Measurements from ENCODE around the gene TLE6. TPM values are rescaled to one million over a fixed set of nuclear protein-coding genes. Genes with fewer than 3 reads are reported as not detected.
A peak's percentile ranks its signal among the peaks of the same experiment; 100 is the strongest.

The TLE6 gene
- total and polyA plus RNA-seq, 2 of the 13 experiments (the other 11 are each of a cell fraction or from before 2014, with no cell fraction given), result 0.24 to 5.5 TPM

DNA sequence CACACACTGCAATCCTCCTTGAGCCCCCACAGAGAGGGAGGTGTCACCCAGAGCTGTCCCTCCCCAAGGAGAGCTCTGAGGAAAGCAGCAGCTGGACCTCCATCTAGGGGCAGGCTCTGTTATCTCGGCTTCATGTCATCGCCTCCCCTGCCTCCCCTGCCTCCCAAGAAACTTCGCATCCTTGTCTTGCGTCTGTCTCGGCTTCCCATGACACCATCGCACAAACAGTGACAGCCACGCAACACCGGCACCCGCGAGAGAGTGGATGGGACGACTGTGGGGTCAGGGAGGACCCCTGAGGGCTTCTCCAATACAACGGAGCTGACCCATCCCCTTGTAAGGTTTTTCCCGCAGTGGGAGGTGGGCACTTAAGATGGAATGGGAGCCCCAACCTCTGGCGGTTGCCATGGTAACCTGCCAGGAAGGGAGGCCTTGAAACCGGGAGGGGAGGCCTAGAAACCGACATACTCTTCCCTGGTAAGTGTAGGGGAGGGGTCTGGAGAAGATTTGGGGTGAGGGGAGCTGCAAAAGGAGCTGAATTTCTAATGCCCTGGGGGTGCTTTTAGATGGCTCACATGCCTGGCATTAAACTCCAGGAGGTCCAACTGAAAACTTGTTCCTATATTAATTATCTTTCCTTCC is 35.4 kb downstream of the TLE6 start:
- TF ChIP-seq, protein P1, sequence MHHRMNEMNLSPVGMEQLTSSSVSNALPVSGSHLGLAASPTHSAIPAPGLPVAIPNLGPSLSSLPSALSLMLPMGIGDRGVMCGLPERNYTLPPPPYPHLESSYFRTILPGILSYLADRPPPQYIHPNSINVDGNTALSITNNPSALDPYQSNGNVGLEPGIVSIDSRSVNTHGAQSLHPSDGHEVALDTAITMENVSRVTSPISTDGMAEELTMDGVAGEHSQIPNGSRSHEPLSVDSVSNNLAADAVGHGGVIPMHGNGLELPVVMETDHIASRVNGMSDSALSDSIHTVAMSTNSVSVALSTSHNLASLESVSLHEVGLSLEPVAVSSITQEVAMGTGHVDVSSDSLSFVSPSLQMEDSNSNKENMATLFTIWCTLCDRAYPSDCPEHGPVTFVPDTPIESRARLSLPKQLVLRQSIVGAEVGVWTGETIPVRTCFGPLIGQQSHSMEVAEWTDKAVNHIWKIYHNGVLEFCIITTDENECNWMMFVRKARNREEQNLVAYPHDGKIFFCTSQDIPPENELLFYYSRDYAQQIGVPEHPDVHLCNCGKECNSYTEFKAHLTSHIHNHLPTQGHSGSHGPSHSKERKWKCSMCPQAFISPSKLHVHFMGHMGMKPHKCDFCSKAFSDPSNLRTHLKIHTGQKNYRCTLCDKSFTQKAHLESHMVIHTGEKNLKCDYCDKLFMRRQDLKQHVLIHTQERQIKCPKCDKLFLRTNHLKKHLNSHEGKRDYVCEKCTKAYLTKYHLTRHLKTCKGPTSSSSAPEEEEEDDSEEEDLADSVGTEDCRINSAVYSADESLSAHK (CRISPR knock-in tag; IDR thresholded peaks at IDR 0.05; ENCODE audit: borderline replicate concordance), result peak; percentile 99
- TF ChIP-seq ZNF543 (CRISPR knock-in tag; IDR thresholded peaks at IDR 0.05) (no peak), RFX1 (IDR thresholded peaks at IDR 0.05) (peak; percentile 51; the same call in 1 of the 2 replicates)
- TF ChIP-seq, protein P2, sequence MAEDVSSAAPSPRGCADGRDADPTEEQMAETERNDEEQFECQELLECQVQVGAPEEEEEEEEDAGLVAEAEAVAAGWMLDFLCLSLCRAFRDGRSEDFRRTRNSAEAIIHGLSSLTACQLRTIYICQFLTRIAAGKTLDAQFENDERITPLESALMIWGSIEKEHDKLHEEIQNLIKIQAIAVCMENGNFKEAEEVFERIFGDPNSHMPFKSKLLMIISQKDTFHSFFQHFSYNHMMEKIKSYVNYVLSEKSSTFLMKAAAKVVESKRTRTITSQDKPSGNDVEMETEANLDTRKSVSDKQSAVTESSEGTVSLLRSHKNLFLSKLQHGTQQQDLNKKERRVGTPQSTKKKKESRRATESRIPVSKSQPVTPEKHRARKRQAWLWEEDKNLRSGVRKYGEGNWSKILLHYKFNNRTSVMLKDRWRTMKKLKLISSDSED (CRISPR knock-in tag; IDR thresholded peaks at IDR 0.05), result no peak
- Histone ChIP-seq H3K4me2 (ENCODE audit: low read depth, low read length) (no peak overlapping the region), H3K27ac (ENCODE audit: extremely low read length, insufficient read depth, low read length) (no peak overlapping the region), H3K27me3 (ENCODE audit: control insufficient read depth in 1 of 2, insufficient read depth in 2 of 2, low read length in 2 of 2) (peaks cover 2 to 13% of the 10 kb centered on the region in 2 experiments; a peak in 3 of 5 replicates), H4K20me1 (ENCODE audit: insufficient read depth, low read length) (no peaks in the 10 kb centered on the region), H3K4me3 (replicated peaks in 1 of 3; ENCODE audit: insufficient read depth in 1 of 3, low read depth in 2 of 3, low read length in 3 of 3) (no peak overlapping the region), H3K9me3 (ENCODE audit: low read length) (no peaks in the 10 kb centered on the region), H2AFZ (ENCODE audit: low read length) (no peak overlapping the region), H3K9ac (ENCODE audit: insufficient read depth, low read depth, low read length) (no peak overlapping the region), H3K36me3 (replicated peaks in 1 of 2; ENCODE audit: control insufficient read depth in 1 of 2, insufficient read depth in 2 of 2, low read length in 2 of 2) (no peaks in the 10 kb centered on the region), H3K79me2 (ENCODE audit: insufficient read depth, low read length) (no peaks in the 10 kb centered on the region), H3K4me1 (ENCODE audit: insufficient read depth, low read length) (peaks cover 17% of the 10 kb centered on the region)
- ChIA-PET POLR2A (no interaction called here), CTCF (ENCODE audit: low intra/inter-chr PET ratio, low total read pairs) (no interaction called here)
- WGBS (ENCODE audit: low lambda C conversion rate), result 52% methylated on average over 9 of the region's 16 CpGs
- BruUV-seq (replicated peaks), result no TSS peak
- no peak for FAIRE-seq
- DNase-seq (ENCODE audit: low spot score), result no peak
- in situ Hi-C loops (cut with HindIII; ENCODE audit: extremely low pct_ligation_motif_present, low pct_unique_long_range_greater_than_20kb) (no loop called here), intact Hi-C loops (cut with micrococcal nuclease; ENCODE audit: unreplicated experiment) (no loop called here)
- no peak for ATAC-seq

Data from HepG2 (cell line).